Stimulated activated CD8-positive, alpha-beta memory T cell treated with anti-CD3 and anti-CD28 coated beads, Interleukin-12 subunit alpha, Interleukin-12 subunit beta, amount 100 ng/mL, for 24 hours (primary cell): ENCODE results near the gene CREB5.

Experiments used
- DNase-seq: peaks from one replicate; pipeline ENCODE4 v3.0.0-alpha.2; 2020; ENCODE audit errors: extremely low read depth

CREB5 gene

DNA sequence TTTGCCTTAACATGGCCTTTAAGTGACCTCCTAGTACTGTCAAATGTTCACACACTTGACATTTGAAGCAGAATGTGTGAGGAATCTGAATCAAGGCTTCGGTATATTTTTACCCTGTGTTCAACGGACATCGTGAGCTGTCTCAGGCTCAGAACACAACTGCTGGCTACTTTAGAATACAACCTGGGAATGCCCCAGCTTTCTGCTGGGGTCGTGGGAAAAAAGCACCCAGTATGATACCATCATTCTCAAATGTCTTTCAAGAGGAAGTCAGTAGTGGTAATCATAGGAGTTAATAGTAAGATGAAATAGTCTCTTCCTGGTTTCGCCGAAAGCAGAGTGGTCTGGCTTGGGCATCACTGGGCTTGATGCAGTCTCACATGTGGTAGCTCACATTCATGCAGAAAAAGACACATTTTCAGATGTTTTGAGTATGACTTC, 67.2 kb downstream of the CREB5 start:
- DNase-seq = no peak

DNA sequence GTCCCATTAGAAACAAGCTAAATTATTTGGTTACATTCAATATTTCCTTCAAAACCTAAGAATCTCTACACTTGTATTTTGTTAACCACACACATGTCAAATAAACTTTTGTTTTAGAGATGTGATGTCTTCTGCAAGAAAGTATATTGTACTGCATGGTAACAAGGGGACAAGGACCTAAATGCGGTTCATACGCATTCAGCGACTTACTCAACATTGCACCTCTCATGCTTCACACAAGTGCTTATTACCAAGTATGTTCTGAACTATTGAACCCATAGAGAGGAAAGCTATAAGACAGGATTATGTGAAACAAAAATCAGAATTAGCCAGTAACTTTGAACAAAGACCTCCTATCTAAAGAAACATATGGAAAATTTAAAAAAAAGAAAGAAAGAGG, 68.3 kb downstream of the CREB5 start:
- no peak for DNase-seq

DNA sequence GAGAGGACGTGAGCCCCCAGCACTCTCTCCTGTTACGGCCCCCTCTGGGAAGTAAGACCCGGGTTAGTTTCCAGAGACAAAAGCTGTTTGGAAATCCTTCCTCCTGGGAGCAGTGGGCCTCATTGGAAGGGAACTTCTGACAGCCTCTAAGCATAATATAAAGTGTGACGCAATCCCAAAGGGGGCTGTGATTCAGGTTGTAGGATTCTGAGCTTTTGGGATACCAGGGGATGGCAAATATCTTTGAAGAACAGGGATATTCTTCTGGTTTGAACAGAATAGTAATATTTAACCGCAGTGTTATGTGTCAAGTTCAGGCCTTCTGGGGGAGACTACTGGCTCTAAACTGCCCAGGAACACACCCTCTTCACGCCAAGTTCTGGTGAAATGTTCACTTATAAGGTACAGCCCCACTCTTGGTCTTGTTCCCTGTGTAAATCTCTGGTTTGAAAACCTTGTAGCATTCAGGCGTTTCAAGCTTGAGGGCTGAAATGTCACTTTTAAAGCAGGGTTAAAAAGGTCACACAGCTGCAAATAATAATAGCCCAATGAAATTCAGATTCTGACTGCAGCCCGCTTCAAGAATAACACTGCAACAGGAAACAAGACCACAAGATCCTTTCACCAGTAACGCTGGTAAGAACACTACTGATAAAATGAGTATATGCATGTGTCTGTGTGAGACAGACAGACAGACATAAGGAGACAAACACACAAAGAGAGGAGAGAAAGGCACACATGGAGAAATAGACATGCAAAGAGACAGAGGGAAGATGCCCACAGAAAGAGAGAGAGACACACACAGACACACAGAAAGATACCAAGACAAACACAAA, 69.0 kb downstream of the CREB5 start:
- no peak for DNase-seq

DNA sequence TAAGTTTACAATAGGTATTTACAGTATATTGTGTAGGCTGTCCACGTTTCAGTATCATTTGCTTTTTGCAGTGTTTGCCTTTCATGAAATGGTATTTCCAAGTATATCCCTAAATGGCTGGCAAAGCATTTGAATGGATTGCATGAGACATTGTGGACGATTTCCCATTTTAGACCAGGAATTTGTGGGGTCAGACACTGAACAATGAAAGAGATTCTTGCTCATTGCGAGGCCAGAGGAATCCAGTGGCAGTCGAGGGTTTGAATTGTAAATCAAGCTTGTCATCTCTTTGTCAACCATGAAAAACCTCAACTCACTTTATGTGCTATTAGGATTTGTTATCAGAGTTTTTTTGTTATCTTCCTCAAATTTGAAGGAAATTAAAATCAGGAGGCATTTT, 70.8 kb downstream of the CREB5 start:
- no peak for DNase-seq

DNA sequence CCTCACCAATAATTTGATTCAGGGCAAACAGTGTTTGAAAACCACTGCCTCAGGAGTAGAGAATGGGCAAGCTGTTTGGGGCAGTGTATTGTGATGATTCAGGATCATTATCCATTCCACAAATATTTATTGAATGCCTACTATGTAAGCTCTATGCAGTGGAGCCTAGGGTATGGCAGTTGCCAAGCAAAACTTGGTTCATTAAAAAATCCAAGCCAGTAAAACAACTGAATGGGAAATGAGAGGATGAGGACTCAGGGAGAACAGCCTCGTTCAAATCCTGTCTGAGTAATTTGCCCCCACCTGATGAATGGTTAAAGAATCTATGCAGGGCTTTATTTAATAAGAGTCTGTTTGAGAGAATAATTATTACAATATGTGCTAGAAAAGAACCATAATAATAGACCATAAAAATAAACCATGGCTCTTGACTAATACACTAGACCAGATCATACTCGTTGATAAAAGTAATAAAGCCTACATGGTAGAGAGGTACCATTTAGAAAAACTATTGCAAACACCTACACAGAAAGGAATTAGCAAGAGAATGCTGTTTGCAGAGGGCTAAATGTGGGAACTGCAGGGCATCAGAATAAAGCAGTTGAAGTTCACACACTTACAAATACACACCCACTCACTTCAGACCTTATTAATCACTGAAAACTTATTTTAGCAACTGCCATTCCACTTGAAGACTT, 71.7 kb downstream of the CREB5 start:
- DNase-seq = no peak

DNA sequence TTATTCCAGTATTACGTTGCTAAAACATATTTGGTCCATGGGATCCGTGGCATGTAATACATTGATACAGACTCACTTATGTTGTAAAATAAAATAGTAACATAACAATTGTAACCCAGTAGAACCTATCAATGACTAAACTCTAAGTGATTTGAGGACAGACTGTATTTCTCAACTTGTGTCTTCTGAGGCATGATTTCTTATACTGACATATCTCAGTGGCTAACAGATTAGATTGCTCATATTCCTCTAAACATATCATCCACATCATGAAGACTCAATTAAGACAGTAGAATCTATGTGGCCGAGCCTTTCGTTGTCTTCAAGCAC, 72.3 kb downstream of the CREB5 start:
- no peak for DNase-seq

DNA sequence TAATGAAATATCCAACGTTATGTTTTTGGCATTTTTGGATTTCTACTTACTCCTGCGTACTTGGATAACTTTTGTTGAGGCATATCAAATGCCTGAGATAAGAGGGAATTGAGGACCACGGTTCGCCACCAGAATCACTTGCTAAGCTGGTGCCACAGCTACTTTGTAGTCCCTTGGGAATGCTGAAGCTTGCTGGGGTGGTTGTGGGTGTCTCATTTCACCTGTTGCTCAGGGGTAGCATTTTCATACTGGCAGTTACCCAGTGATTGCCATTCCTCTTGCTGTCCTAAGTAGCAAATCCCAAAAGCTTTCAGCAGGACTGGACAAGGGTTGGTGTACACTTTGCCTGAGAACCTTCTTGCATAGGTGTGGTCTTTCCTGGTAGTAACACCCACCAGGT, 75.2 kb downstream of the CREB5 start:
- DNase-seq = no peak

DNA sequence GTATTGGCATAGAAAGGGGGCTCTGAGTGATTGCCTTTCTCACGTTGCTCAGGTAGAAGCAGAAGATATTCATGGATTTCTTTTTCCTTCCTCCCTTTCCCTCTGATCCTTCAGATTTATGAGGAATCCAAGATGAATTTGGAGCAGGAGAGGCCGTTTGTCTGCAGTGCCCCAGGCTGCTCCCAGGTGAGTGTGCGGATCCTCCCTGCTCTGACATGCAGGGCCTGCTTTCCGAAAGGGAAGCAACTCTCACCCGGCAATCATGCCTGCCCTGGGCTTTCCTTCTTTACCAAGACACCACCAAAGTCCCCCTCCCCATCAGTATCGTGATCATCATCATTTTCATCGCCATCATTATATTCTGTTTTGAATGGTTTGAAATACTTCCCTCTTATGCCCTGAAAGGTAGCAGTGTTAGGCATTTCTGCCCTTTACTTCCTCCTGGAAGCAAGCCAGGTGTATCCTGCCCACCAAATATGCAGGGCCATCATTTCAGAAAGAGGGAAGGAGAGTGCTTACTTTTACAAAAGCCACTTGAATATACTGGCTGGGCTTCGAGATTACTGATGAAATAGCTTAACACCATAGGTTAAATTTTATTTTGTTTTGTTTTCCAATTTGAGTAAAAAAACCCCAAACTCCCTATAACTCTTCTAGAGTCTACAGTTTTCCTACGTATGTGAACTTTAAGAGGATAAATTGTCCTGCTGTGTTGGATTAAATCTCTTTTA, 75.9 kb downstream of the CREB5 start:
- no peak for DNase-seq

DNA sequence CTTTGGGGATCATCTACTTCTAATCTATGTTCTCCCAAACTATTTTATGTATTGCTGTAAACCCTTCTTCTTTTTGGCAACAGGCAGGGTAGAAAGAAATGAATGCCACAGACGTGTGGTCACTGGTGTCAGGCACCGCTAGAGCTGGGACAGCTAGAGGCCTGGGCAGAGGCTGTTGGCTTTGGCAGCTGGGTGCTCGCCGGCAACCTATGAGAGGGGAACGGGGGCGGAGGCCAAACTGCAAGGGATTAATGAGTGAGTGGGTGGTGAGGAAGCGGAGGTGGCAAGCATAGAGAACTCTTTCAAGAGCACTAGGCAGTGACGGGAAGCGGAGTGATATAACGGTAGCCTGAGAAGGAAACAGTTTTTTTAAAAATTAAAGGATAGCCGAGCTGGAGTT, 78.5 kb downstream of the CREB5 start:
- no peak for DNase-seq

DNA sequence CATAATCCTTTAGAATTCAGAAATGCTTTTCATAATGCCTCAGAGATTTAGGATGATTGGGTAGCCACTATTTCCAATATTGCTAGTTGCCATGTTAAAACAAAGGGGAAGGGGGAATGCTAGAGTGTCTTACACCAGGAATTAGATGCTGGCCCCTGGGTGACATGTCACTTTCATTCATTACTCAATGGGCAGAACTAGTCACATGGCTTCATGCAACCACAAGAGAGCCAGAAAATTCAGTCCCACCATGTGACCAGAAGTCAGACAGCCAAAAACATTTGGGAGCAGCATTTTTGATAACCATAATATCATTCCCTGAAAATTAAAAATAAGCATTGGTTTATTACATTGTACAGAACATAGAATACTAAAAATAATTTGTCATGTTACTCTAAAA, 81.2 kb downstream of the CREB5 start:
- no peak for DNase-seq

DNA sequence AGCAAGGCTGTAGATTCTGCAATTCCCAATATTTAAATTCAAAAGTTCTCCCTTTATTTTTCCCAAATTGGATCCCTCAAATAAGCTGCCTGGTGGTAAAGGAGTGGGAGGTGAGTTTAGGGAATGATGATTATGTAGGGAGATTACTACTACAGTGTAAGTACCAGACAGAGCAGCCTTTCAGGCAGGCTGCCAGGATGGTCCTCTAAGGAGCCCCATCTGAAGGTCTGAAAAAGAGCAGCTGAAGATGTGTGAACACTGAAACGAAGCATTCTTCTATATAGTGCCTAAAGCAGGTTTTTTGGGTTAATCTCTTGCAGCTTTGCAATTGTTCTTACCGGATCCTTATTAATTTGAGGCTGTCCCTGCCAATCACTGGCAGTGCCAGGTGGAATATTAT, 84.7 kb downstream of the CREB5 start:
- DNase-seq = no peak

DNA sequence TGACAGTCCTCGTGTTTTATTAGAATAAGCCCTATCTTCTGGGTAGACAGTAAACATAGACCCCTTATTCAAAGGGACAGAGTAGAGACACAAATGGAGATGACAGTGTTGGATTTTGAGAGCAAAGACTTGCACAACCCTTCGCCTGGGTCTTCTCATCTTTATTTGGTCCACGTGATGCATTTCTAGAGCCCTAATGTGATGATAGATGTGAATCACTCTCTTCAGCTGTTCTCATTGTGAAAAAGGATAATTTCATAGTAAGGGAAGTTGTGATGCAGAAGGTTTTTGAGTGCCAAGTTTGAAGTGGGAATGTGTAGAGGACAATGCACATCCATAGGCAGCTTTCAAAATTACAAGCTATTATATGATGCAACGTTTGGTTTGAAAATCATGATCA, 86.3 kb downstream of the CREB5 start:
- no peak for DNase-seq

DNA sequence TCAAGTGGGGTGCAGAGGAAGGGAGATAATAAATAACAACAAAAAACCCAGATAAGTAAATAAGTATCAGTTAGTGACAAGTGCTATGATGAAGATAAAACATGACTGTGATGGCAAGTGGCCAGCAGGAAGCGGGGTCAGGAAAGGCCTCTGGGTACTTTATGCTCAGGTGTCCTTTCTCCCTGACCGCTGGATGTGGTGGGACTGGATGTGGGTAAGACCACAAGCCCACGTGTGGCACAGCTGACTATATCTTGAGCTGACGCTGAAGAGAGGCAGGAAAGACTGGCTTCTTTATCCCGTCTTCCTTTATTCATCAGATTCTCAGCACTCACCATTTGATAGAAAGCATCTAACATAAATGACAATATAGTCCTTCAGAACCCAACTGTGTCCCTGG, 87.8 kb downstream of the CREB5 start:
- DNase-seq = no peak

DNA sequence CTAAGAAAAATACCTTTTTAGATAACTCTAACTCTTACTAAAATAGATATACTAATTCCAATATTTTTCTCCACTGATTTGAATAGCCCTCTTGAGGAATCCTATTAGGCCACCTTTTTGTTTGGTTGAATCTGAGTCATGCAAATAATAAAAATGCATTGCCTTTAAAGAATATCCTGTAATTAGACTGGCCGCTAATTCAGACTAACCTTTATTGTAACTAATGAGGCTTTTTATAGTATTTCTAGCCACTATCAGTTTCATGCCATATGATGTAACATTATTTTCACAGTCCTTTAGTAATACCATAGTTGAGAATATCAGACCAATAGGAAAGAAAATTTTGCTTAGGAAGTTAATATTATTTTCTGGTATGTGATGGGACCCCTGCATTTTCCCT, 90.1 kb downstream of the CREB5 start:
- no peak for DNase-seq

DNA sequence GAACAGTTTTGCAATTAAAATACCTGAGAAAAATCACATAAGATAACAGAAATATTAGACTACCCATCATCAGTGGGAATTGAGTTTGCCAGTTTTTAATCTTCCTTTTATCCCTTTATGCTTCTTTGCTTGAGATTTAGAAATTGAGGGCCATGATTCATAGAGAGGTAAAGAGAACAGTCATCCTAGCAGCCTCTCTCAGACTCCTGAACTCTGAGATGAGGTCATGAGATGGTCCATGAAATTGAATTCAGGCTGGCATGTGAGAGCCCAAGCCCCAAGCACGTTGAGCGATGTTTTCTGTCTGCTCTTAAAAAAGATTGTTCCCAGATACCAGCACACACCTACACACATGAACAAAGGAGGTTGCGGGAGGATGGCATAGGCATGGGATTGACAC, 91.1 kb downstream of the CREB5 start:
- DNase-seq = no peak

DNA sequence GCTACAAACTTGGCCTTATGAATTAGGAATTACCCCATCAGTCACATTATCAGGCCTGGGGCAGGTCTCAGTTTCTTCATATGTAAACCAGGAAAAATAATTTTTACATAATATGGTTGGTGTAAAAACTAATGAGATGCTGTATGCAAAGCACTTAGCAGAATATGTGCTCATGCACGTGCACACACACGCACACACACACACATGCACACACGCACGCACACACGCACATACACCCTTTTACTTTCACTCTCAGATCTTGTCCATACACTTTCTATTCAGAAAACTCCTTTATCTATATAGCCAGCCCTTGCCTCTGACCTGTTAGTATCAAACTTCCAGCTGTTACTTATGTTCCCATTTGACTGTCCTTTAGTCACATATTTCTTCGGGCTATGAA, 92.7 kb downstream of the CREB5 start:
- DNase-seq = no peak

DNA sequence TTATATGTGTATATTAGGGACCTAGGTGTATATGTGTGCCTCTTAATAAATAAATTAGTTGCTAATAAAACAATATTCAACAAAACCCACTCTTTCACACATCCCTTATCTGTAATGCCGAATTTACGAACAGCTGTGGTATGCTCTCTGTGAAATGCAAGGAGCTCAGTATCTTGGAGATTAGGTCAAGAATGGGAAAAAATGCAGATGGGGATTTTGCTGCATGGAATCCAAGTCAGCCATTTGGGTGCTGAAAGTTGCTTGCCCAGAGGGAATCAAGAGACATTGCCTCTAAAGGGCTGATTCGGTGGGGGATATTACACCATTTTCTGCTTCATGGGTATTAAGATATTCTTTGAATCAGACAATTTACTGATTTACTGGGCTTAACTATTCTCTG, 93.5 kb downstream of the CREB5 start:
- no peak for DNase-seq

DNA sequence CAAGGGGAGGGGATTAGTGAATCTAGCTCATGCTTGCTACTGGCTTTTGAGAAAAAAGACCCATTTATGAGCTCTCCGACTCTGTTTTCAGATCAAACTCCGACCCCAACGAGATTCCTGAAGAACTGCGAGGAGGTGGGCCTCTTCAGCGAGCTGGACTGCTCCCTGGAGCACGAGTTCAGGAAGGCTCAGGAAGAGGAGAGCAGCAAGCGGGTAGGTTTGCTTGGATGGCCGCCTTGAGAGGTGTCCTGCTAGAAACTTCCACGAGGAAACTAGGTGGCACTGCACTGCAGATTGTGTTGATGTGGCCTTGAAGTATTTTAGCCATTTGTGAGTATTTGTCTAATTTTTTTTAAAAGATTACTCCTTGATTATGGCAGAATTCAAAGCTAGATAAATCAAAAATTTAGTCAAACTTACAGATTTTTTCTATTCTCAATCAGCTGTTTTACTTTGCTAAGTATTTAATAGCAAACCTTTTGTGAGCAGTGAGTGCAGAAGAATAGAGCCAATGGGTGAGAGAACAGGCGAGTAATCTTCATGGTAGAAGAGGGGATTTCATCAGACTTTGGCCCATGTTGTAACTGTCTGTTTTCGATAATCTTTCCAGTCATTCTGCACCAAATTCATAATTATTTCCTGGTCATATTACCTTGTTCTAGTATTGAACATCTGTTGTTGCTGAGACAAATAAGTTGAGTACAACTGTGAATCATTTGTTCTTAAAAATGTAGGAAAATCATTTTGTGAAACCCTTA, 95.4 kb downstream of the CREB5 start:
- no peak for DNase-seq

DNA sequence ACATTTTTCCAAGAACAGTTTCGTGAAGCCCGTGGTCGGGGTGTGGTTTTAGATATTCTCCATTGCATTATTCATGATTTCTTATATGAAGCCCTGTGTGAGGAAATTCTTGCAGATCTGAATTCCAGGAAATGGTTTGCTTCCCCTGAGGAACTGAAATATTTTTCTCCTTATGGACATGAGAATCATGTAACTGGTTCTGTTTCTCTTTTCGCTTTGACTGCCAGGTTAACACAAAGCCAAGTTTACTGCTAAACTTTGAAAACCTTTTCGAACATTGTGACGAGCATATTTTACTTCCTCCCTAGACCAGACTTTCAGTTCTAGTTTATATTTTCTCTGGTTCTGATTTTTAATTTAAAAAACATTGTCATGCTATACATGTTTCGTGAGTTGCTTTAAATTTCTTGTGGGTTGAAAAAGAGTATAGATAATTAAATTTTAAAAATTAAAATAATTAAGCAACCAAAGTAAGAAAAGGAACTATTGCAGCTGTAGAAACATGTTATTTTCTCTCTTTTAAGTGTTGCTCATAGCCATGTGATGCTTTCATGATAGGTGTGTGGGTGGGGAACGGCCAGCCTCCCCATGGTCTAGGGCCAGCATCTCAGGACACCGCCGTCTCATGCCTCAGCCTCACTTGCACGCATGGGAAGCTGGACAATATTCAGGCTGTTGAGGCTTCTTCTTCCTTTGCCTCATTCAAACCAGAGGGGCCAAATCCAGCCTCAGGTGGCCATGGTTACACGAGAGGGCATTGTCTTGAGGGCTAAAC, 97.1 kb downstream of the CREB5 start:
- no peak for DNase-seq

DNA sequence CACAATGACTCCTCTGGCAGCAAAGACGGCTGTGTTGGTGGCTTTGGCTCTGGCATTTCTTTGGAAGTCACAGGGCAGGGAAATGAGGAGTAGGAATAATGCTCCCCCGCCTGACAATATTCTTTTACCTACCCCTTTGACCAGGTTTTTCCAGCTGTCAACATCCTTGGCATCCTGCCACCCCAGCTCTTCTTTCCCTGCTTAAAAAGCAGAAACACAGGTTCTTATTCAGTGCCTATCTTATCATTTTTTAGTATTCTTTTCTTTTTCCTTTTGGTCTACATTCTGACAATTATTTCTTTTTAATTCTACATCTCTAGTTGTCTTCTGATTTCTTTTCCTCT, 97.7 kb downstream of the CREB5 start:
- no peak for DNase-seq

DNA sequence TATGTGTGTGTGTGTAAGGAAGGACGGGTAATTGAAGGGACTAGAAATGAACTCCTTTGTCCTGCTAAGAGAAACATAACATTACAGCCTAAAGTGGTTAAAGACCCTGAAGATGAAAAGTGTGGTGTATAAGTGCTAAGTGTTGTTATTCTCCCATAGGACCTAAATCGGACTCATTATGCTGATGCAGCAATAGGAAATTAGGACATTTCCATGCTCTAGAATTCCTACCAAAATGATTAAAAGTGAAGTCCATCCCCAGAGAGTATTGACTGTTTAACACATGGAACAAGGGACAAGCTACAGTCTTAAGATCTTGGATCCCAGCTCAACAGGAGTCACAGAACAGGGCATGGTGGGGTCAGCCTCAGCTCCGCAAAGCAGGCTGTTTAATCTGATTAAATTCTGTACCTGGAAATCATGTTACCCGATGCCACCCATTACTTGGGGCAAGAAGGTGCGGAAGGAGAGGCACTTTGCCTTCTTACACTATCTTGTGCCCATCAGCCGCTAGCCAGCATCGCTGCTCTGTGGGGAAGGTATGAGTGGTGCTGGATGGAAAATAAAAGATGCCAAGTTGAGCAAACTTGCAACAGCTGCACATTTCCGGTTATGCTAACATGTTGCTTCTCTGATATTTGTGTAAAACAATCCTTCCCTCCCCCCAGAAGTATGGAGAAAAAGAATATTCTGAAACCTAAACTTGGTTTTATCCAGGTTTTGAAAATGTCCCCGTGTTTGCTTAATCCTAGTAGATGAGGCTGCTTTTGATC, 100.5 kb downstream of the CREB5 start:
- DNase-seq = no peak
